ENCODE data around the gene PACS2.

Gene PACS2

GRCh38 chr14:105309371-105309770, 5.2 kb upstream of the PACS2 start:
- TF ChIP-seq EP300 (IDR thresholded peaks at IDR 0.05; ENCODE audit: borderline replicate concordance) (no peak), FOXM1 (IDR thresholded peaks at IDR 0.05; ENCODE audit: borderline replicate concordance, low read depth) (no peak), EGR1 (IDR thresholded peaks at IDR 0.05) (no peak), USF1 (IDR thresholded peaks at IDR 0.05) (no peak)

GRCh38 chr14:105311838-105312237, 2.7 kb upstream of the PACS2 start:
- TF ChIP-seq TCF12 (IDR thresholded peaks at IDR 0.05; ENCODE audit: low read depth) (no peak), REST (IDR thresholded peaks at IDR 0.05; ENCODE audit: low read depth) (no peak), CEBPB (IDR thresholded peaks at IDR 0.05) (no peak), YY1 (IDR thresholded peaks at IDR 0.05; ENCODE audit: low read depth) (no peak), TAF1 (IDR thresholded peaks at IDR 0.05; ENCODE audit: low read depth) (no peak), EGR1 (IDR thresholded peaks at IDR 0.05) (no peak), RAD21 (IDR thresholded peaks at IDR 0.05; ENCODE audit: low read depth) (no peak), USF1 (IDR thresholded peaks at IDR 0.05) (no peak), ZBTB7A (IDR thresholded peaks at IDR 0.05; ENCODE audit: low read depth) (no peak), EP300 (IDR thresholded peaks at IDR 0.05; ENCODE audit: borderline replicate concordance) (no peak), FOXM1 (IDR thresholded peaks at IDR 0.05; ENCODE audit: borderline replicate concordance, low read depth) (no peak), CREB1 (IDR thresholded peaks at IDR 0.05; ENCODE audit: low read depth) (no peak)
- TF ChIP-seq, protein P1, sequence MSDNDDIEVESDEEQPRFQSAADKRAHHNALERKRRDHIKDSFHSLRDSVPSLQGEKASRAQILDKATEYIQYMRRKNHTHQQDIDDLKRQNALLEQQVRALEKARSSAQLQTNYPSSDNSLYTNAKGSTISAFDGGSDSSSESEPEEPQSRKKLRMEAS (IDR thresholded peaks at IDR 0.05), result no peak

DNA sequence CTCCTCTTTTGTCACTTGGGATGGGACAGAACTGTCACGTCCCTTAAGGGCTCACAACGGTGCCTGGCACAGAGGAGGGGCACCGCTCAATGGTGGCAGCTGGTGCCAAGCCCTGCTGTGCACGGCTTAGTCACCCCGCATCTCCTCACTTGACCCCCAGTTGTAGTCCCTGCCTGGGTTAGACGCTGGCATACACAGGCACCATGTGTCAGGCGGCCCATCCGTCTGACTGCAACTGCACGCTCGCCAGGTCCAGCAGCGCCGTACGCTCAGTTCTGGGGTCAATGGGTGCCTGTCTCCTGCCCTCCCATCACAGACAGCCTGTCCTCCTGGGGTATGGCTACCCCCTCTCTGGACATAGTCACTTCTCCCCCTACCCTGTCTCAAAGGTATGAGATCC, 1.6 kb upstream of the PACS2 start:
- TF ChIP-seq ZBTB7A (IDR thresholded peaks at IDR 0.05; ENCODE audit: low read depth) (no peak), CEBPB (IDR thresholded peaks at IDR 0.05) (no peak), TEAD4 (IDR thresholded peaks at IDR 0.05) (no peak), REST (IDR thresholded peaks at IDR 0.05; ENCODE audit: low read depth) (no peak), NFIC (IDR thresholded peaks at IDR 0.05) (no peak), RAD21 (IDR thresholded peaks at IDR 0.05; ENCODE audit: low read depth) (no peak), TAF1 (IDR thresholded peaks at IDR 0.05; ENCODE audit: low read depth) (no peak), TCF12 (IDR thresholded peaks at IDR 0.05; ENCODE audit: low read depth) (no peak), YY1 (IDR thresholded peaks at IDR 0.05; ENCODE audit: low read depth) (no peak)

GRCh38 chr14:105313381-105314286, 914 bp upstream of the PACS2 start:
- TF ChIP-seq ZBTB7A (IDR thresholded peaks at IDR 0.05; ENCODE audit: low read depth) (peak; percentile 77), TEAD4 (IDR thresholded peaks at IDR 0.05) (no peak), NFIC (IDR thresholded peaks at IDR 0.05) (no peak), TCF12 (IDR thresholded peaks at IDR 0.05; ENCODE audit: low read depth) (no peak), TAF1 (IDR thresholded peaks at IDR 0.05; ENCODE audit: low read depth) (no peak), RAD21 (IDR thresholded peaks at IDR 0.05; ENCODE audit: low read depth) (no peak), EGR1 (IDR thresholded peaks at IDR 0.05) (no peak)

GRCh38 chr14:105315211-105315721, 718 bp downstream of the PACS2 start:
- TF ChIP-seq NFIC (IDR thresholded peaks at IDR 0.05), result no peak
- peak; percentile 61; the same call in 1 of the 2 replicates for TF ChIP-seq ZBTB7A (IDR thresholded peaks at IDR 0.05; ENCODE audit: low read depth)
- no peak for TF ChIP-seq YY1 (IDR thresholded peaks at IDR 0.05; ENCODE audit: low read depth)
- no peak for TF ChIP-seq USF1 (IDR thresholded peaks at IDR 0.05)

Data from Ishikawa (cell line).